HG03342 (cell line): ENCODE results near the gene SLC17A1.

Source experiments
- ATAC-seq: cut with Tn5 transposase; IDR thresholded peaks from one replicate; pipeline ENCODE4 v1.9.1; 2021; ENCODE audit warnings: mild to moderate bottlenecking, moderate library complexity; ENCODE audit not compliant: unreplicated experiment

Gene SLC17A1

GRCh38 chr6:25833136-25833535, 1.3 kb upstream of the SLC17A1 start:
- ATAC-seq = no peak

DNA sequence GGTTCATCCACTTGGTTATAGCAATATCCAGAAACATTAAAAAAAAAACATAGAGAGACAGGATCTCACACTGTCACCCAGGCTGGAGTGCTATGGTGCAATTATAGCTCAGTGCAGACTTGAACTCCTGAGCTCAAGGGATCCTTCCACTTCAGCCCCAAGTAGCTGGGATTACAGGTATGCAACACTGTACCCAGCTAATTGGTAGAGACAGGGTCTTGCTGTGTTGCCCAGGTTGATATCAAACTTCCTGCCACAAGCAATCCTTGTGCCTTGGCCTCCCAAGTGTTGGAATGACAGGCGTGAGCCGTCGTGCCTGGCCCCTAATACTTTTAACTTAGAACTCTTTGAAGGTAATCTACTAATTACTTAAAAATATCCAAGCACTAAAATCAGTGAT, 818 bp upstream of the SLC17A1 start:
- ATAC-seq = no peak

GRCh38 chr6:25832307-25832662, 433 bp upstream of the SLC17A1 start:
- no peak for ATAC-seq

DNA sequence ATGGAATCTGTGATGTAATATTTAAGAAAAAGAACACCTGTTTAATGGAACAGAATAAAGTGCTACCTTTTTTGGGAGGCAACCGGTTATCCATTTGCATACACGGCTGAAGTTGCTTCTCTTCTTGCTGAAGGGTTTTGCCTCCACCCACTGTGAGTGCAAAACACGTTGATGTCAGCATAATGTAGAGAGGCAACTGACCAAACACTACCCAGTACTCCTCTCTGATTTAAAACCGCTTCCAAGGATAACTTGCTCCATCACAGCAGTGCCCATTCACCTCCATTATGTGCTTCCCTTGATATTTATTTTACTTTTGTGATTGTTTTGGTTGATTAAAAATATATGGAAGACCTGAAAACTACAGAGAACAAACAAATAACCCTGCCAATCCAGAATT, 1.4 kb downstream of the SLC17A1 start:
- no peak for ATAC-seq

- peak; percentile 64 for ATAC-seq
Observed at GRCh38 chr6:25829375-25829774, 2.5 kb downstream of the SLC17A1 start.

GRCh38 chr6:25821341-25821740, 10.5 kb downstream of the SLC17A1 start:
- ATAC-seq = no peak

- no peak for ATAC-seq
Observed at GRCh38 chr6:25816252-25816651, 15.6 kb downstream of the SLC17A1 start.

DNA sequence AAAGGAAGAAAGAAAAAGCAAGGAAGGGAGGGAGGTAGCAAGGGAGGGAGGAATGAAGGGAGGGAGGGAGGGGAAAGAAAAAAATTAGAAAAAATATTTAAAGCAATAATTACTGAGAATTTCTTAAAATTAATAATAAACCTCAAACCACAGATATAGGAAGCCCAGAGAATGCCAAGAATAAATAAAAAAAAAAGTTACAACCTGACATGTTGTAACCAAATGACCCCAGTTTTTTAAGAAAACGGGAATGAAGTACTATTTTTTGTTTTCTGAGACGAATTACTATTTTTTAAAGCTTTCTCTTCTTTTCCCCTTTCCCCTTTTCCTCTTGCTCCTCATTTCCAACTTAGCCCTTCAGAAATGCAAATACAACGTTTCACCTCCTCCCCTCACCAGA, 16.7 kb downstream of the SLC17A1 start:
- ATAC-seq = no peak

DNA sequence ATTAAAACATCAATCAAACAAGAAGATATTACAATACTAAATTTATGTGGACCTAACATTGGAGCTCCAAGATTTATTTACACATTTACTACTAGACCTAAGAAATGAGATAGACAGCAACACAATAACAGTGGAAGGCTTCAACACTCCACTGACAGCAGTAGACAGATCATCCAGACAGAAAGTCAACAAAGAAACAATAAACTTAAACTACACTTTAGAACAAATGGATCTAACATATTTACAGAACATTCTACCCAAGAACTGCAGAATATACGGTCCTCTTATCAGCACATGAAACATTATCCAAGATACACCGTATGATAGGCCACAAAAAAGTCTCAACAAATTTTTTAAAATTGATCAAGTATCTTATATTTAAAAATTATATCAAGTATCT, 27.0 kb downstream of the SLC17A1 start:
- no peak for ATAC-seq

GRCh38 chr6:25801436-25801835, 30.4 kb downstream of the SLC17A1 start:
- ATAC-seq = no peak

- ATAC-seq = no peak
Observed at GRCh38 chr6:25794784-25795183, 37.1 kb downstream of the SLC17A1 start.

- no peak for ATAC-seq
Observed at GRCh38 chr6:25793970-25794369, 37.9 kb downstream of the SLC17A1 start.

DNA sequence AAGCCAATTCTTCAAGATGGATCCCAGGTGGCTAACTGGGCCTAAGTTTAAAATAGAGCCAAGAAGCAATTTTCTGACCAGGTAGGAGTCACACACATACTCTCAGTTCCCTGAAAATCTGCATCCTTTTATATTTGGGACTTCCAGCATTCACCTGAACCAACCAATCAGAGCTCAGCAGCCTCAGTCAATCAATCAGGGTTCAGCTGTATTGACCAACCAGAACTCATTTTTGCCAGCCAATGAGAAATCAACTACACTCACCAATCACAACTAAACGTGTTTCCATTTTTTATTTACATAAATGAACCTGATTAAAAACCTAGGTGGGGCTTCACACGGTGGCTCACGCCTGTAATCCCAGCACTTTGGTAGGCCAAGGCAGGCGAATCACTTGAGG, 39.8 kb downstream of the SLC17A1 start:
- ATAC-seq = no peak

DNA sequence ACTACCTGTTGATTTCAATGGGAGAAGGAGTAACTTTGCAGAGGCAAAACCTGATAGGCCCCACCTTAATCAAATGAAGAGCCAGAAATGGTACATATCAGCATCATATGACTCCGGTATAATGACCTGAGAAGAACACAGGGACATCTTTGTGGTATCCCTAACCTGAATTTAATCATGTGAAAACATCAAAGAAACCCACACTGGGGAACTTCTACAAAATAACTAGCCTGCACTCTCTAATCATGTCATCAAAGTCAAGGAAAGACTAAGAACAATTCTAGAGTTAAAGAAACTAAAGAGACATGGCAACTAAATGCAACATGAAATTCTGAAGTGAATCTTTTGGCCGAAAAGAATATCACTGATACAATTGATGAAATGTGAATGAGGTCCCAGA, 42.4 kb downstream of the SLC17A1 start:
- no peak for ATAC-seq

DNA sequence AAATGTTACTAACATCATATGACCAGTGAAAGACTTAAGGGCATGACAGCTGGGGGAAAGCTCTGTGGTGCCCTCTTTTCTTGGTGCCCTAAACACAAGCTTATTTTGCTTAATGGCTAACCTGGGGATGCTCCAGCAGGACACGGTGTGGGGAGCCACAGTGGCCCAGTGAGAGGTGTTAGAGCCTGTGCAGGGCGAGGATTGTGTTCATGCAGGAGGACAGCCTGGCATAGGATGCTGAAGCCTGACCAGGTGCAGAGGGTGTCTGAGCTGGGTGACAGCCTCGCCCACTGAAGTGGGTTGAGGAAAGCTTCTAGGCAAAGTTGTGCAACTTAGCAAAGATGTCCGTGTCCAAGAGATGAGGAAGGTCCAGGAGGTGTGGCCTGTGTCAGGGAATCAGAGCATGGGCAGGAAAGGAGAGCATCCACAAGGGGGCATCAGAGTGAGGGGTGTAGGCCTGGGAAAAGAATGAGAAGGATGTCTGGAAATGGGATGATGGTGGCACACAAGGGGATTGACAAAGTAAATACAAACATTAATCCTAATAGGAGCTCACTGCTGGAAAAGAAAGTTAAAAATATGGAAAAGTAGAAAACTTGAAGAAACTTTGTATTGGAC, 43.4 kb downstream of the SLC17A1 start:
- ATAC-seq = no peak

GRCh38 chr6:25787428-25787827, 44.4 kb downstream of the SLC17A1 start:
- no peak for ATAC-seq

DNA sequence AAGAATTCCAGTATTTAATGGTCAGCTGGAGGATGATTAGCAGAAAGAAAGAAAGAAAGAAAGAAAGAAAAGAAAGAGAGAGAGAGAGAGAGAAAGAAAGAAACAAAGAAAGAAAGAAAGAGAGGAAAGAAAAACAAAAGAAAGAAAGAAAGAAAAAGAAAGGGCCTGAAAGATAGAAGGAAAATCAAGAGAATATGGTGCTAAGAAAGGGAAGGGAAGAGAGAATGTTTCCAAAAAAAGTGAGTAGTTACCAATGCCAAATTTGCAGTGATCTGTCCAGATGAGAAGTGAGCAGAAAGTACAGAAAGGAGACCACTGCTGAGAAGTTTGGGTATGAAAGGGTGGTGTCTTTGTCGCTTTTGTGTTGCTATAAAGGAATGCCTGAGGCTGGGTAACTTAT, 50.7 kb downstream of the SLC17A1 start:
- ATAC-seq = no peak

DNA sequence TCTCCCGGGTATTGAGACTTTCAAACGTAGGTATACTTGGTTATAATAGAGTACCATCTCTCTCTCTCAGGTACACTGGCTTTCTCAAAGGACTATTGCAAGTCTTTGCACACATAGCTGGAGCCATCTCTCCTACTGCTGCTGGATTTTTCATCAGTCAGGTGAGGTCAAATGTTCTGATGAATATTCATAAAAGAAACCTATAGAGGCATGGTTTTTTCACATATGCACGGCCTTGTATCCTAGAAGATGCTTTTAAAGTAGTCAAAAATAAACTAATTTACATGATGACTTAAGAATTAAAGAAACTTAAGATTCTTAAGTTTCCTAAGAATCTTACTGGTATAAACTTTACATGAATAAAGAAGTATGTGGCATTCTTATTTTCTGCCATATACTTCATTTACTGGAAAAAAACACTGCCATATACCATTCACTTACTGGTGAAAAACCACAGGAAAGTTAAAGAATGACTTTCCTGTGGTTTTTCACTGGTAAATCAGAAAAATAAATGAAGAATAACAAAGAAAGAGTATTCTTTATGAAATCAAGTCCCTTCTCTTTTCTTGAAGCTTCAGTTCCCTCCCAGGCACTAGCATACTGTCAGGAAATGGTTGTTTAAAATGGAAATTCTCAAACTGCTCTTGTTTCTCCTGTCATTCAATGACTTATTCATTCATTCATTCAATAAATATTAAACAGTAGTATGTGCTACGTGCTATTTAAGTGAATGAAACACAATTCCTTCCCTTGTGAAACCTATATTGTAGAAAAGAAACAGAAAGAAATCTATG, 53.8 kb downstream of the SLC17A1 start:
- ATAC-seq = no peak

- ATAC-seq = no peak
Observed at GRCh38 chr6:25777031-25777430, 54.8 kb downstream of the SLC17A1 start.

- no peak for ATAC-seq
Observed at GRCh38 chr6:25774120-25774715, 57.6 kb downstream of the SLC17A1 start.

- no peak for ATAC-seq
Observed at GRCh38 chr6:25769983-25770382, 61.9 kb downstream of the SLC17A1 start.

GRCh38 chr6:25768566-25768965, 63.3 kb downstream of the SLC17A1 start:
- ATAC-seq = no peak
